DLD1 (cell line): Measurements from ENCODE around the gene PPA2.

ENCODE experiments used
- in situ Hi-C: cut with HindIII; loops from 2 replicates; pipeline ENCODE4 v1.10.0; 2017; ENCODE audit warnings: low sequenced_read_pairs

PPA2 gene

DNA sequence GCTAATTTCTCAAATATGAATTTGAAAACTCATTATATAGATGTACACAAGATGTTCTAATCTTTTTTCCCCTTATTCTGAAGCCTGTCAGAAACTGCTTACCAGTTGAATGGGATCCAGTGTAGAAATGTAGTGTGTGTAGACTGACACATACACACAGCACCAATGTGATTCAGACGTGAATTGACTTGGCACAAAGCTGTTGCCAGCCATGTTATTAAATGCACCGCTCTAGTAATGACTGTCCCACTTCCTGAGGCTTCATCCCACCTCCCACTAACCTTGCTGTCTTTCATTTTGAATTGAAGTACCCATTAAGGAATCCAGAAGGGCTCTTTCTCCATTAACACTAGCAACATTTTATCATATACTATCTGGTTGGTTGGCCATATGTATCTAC, 146.6 kb downstream of the PPA2 start:
- in situ Hi-C loops, result no loop called here
